HG03159 (cell line): ENCODE results near the gene PARM1.

Experiments
- ATAC-seq: cut with Tn5 transposase; IDR thresholded peaks from one replicate; pipeline ENCODE4 v1.9.1; 2021; ENCODE audit warnings: mild to moderate bottlenecking, moderate library complexity; ENCODE audit not compliant: unreplicated experiment

PARM1 gene

DNA sequence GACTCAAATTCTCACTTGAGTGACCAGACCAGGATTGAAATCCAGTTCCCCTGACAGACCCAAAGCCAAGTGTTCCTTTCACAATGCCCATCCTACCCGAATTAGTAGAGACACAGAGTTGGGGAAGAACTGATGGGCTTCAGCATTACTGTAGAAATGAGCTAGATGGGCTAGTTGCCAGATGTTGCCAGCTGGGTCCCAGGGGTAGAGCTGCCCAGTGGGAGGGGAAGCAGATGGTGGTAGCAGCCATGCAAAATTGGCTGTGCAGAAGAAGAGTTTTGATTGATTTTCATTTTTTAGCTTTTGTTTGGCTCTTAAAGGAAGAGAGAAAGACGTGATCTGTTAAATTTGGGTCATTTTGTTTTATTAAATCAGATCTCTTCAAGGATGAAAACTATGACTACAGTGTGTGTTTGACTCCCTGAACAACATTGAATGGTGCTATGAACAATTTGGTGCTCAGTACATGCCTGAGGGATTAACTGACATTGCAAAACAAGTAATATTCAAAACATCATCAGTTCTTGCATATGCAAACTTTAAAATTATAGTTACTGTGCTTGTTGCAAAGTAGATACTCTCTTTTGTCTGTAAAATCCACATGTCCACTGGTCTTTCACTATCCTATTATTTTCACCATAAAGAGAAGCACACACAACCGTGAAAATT is 86.0 kb downstream of the PARM1 start:
- no peak for ATAC-seq

DNA sequence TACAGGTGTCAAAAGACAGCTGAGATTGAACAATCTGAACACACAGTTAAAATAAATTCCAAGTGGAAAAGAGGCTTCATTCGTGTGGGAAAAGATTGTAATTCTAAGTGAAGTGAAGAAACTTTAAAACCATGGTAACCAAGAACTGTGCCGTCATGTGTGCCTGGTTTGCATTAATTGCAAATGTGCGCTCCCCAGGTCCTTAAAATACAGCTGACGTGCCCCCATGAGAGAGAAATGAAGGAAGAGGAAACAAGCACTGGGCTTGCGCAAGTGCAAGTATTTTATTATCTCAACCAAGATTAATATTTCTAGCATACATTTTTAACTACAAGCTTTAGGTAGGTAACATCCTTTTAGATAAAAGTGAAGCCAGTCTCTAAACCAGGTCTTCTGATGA is 92.5 kb downstream of the PARM1 start:
- no peak for ATAC-seq

DNA sequence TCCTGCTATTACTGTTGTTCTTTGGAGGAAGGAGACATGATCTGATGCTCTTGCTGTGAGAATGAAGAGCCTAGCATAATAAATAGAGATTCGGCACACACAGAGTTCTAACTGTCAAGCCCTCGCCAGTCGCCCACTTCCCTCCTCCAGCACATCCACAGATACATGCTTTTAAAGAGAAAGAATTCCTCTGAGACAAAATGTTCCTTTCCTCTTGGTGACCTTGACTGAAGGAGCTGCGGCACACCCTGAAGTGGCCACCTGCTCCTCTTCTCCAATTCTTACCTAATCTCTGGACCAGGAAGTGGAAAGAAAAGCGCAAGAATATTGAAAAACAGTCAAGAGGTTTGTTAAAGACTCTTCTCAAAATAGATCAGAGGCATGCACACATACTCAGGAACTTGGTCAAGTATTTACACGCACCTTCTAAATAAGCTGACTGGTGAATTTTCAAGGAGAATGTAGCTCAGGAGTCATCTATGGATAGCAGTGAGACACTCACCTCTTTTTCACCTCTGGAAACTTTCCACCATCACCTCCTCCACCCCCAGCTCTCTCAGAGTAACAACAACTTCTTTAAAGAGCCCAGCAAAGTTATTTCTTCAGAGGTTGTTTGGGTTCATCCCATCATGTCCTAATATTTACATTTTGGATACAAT is 95.4 kb downstream of the PARM1 start:
- ATAC-seq: no peak

GRCh38 chr4:75030028-75030427 is 97.1 kb downstream of the PARM1 start:
- no peak for ATAC-seq

GRCh38 chr4:75030649-75031235 is 97.8 kb downstream of the PARM1 start:
- ATAC-seq: no peak

DNA sequence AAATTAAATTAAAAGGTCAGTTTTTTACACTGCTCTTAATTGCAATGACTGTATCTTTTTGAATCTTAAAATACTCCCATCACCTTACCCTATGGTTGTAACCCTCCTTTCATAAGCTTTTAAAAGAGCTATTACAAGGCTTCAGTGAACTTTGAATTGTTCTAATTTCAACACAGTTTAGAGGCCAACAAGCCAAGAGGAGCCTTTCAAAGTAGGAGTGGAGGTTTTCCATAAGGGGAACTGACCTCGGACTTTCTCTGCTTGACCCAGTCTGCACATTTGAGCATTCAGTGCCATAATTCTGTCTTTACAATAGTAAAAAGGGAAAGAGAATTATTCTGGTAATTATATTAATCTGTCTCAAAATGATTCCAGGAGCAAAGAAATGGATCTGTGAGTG is 98.9 kb downstream of the PARM1 start:
- ATAC-seq: no peak

DNA sequence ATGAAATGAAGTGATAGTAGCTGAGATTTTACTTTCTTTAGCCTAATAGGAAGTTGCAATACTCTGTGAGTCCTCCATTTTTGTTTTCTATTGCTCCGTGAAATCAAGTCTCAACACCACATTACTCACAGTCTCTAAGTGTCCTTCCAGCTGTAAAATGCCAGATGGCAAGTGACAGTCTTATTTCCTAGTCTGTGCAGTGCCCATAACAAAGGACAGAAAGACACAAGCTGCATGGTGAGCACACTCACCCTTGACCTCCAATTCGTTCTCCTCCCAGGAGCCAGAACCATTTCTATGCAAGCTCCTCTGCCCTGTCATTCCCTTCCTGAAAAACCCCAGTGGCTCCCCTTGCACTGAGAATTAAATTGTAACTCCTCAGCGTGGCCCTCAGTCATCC is 101.6 kb downstream of the PARM1 start:
- ATAC-seq: no peak

DNA sequence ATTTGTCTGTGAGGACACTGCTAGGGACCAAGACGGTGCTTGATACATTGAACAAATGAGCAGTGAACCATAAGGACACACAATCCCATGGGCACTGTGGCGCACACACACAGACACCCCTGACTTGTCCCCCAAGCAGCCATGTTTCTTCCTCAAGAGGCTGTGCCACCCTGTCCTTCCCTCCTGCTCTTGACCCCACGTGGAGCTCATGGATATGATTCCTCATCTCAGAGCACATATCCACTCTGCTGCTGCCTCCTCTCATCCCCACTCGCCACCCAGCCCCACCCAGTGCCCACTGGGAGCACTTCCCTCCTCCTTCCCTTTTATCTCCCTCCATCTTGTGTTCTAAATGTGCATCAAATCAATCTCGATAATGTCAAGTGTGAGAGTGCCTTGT is 102.4 kb downstream of the PARM1 start:
- ATAC-seq: no peak

DNA sequence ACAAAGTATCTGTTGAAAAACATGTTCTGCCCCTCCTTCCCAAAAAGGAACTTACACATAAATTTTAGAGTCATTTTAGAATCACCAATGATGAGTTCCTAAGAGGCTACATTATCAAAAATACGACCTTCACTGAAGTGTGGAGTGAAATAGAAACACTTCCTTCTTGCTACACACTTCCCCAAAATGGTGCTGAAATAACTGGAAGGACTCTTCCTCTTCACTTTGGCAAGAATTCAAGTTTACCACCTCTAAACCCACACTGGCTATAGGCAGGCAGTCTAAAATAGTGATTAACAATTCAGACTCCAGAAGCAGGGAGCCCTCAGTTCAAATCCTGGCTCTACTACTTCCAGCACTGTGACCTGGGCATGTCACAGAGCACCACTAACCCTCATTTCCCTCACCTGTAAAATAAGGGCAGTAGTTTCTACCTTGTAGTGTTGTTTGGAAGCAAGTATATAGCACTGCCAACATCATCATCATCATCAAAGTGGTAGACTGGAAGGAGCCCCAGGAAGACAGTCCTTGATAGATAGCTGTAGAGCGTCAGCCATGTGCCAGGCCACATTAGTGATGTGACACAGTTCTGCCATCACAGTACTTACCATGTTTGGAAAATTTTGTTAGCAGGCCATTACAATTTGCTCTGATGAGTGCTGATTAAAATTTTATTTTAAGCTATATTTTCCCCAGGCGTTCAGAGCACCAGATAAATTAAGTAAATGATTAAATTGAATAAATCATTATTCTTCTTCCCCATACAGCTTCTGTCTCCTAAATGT is 103.3 kb downstream of the PARM1 start:
- no peak for ATAC-seq

DNA sequence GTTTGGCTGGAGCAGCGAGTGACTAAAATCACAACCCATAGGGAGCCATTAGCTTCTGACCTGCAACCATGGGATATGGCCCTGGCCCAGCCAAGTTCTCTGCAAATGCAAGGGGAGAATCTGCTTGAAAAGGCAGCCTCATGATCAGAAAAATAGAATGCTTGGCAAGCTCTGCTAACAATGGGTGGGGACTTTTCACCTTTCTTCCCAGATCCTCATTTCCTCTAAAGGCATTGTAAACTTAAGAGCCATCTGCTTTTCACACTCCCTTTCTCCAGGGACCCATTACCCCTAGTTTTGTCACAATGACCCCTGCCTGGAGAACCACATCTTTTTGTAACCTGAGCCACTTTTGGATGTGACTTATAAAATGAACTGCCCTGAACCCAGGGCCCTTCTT is 104.3 kb downstream of the PARM1 start:
- no peak for ATAC-seq

DNA sequence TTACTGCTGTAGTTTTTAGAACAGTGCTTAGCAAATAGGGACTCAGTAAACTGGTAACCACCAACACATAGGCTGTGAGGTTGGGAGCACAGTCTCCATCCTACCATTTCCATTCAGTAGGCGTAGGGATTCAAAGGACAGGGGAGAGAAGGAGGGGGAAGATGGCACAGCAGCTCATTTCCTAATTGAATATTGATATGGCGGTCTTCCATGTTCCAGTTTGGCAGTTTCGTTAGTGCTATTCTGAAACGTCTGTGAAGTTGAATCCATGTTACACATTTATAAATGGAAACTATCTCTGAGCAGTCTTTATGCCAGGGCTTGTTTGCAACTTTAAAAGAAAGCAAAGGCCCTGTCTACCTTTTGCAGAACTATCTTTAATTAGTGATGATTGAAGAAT is 105.5 kb downstream of the PARM1 start:
- no peak for ATAC-seq

- no peak for ATAC-seq
Measured at GRCh38 chr4:75040703-75041102, 107.8 kb downstream of the PARM1 start.

DNA sequence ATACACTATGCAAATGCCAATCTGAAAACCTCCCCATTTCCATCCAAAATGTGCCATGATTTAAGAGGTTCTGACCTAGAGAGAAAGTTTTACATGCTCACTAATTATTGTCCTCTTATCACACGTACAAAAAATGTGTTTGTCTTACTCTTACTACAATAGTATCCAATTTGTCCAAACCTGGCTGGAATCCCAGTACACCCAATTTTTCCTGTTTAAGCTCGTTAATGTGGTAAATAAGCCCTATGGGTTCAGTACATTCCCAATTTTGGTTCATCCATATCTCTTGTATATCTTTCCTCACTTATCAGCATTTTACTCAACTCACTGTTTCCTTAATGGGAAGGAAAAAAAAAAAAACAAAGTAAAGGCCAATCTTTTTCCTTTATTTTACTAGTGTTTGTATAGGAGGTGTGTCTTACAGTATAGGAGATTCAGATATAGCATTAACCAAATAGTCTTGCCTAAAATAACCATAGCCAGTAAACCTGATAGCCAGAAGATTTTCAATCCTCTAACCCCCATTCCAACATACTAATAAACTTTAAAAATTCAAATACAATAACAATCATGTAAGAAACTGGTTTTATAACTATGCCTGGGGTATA is 109.8 kb downstream of the PARM1 start:
- ATAC-seq: no peak

- ATAC-seq: no peak
Measured at GRCh38 chr4:75046226-75046625, 113.3 kb downstream of the PARM1 start.

GRCh38 chr4:75046641-75047040 is 113.7 kb downstream of the PARM1 start:
- no peak for ATAC-seq

- no peak for ATAC-seq
Measured at GRCh38 chr4:75048208-75048879, 115.4 kb downstream of the PARM1 start.

GRCh38 chr4:75051431-75051830 is 118.5 kb downstream of the PARM1 start:
- ATAC-seq: no peak

- ATAC-seq: no peak
Measured at GRCh38 chr4:75053352-75053751, 120.4 kb downstream of the PARM1 start.

DNA sequence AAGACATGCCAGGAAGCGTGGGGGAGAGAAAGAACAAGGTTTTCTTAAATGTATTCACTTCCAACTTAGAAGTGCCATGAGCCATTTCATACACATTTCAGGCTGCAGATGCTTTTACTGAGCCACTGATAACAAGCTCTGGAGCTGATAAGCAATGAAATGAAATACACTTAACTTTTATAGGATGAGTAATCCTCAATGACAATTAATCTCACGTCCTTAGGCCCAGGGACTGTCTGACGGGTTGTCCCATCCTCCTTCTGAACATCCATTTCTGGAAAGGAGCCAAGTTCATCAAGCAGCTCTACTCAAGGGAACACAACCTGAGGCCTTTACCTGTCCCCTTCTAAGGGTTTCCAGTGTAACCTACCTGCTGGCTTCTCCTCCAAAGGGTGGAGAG is 121.2 kb downstream of the PARM1 start:
- ATAC-seq: no peak

- ATAC-seq: no peak
Measured at GRCh38 chr4:75056277-75056676, 123.4 kb downstream of the PARM1 start.

DNA sequence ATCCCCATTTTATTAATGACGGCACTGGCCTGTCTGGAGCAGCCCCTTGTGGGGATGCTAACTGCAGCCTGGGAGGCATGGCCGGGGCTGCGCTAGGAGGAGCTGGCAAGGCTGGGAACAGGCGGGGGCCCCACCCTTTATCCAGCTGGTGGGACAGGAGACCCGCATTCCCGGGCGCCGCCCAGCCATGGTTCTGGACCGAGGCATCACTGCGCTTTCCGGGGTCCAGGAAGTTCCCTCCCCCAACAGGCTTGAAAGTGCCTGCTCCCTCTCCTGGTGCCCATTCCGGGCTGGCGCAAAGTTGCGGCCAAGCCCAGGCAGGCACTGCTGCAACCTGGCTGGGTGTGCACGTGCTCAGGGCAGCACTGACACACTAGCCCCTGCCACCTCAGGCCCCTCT is 124.5 kb downstream of the PARM1 start:
- no peak for ATAC-seq
